ENCODE measurements around the gene EPHB1.

EPHB1 gene

GRCh38 chr3:134877788-134878187 lies 82.7 kb downstream of the EPHB1 start:
- H3K4me3 ChIP-seq (ENCODE audit: low read depth, low read length), result no peak overlapping the region

- no peak overlapping the region for H3K4me3 ChIP-seq (ENCODE audit: low read depth, low read length)
Measured at GRCh38 chr3:134879990-134880389, 84.9 kb downstream of the EPHB1 start.

GRCh38 chr3:134880431-134880830 lies 85.4 kb downstream of the EPHB1 start:
- H3K4me3 ChIP-seq (ENCODE audit: low read depth, low read length), result no peak overlapping the region

- no peak overlapping the region for H3K4me3 ChIP-seq (ENCODE audit: low read depth, low read length)
Measured at GRCh38 chr3:134881305-134881704, 86.2 kb downstream of the EPHB1 start.

GRCh38 chr3:134883697-134884385 lies 88.8 kb downstream of the EPHB1 start:
- no peak overlapping the region for H3K4me3 ChIP-seq (ENCODE audit: low read depth, low read length)

GRCh38 chr3:134885877-134886621 lies 91.0 kb downstream of the EPHB1 start:
- no peak overlapping the region for H3K4me3 ChIP-seq (ENCODE audit: low read depth, low read length)

- H3K4me3 ChIP-seq (ENCODE audit: low read depth, low read length), result no peak overlapping the region
Measured at GRCh38 chr3:134886991-134887390, 91.9 kb downstream of the EPHB1 start.

GRCh38 chr3:134887536-134887935 lies 92.5 kb downstream of the EPHB1 start:
- no peak overlapping the region for H3K4me3 ChIP-seq (ENCODE audit: low read depth, low read length)

- no peak overlapping the region for H3K4me3 ChIP-seq (ENCODE audit: low read depth, low read length)
Measured at GRCh38 chr3:134892326-134892725, 97.3 kb downstream of the EPHB1 start.

GRCh38 chr3:134892761-134893160 lies 97.7 kb downstream of the EPHB1 start:
- no peak overlapping the region for H3K4me3 ChIP-seq (ENCODE audit: low read depth, low read length)

GRCh38 chr3:134894533-134894932 lies 99.5 kb downstream of the EPHB1 start:
- H3K4me3 ChIP-seq (ENCODE audit: low read depth, low read length), result no peak overlapping the region

GRCh38 chr3:134895181-134895580 lies 100.1 kb downstream of the EPHB1 start:
- H3K4me3 ChIP-seq (ENCODE audit: low read depth, low read length), result no peak overlapping the region

GRCh38 chr3:134896141-134896540 lies 101.1 kb downstream of the EPHB1 start:
- H3K4me3 ChIP-seq (ENCODE audit: low read depth, low read length), result no peak overlapping the region

GRCh38 chr3:134896696-134897095 lies 101.6 kb downstream of the EPHB1 start:
- H3K4me3 ChIP-seq (ENCODE audit: low read depth, low read length), result no peak overlapping the region

- H3K4me3 ChIP-seq (ENCODE audit: low read depth, low read length), result no peak overlapping the region
Measured at GRCh38 chr3:134897391-134898141, 102.5 kb downstream of the EPHB1 start.

- no peak overlapping the region for H3K4me3 ChIP-seq (ENCODE audit: low read depth, low read length)
Measured at GRCh38 chr3:134898181-134898754, 103.2 kb downstream of the EPHB1 start.

- H3K4me3 ChIP-seq (ENCODE audit: low read depth, low read length), result no peak overlapping the region
Measured at GRCh38 chr3:134899786-134900185, 104.7 kb downstream of the EPHB1 start.

GRCh38 chr3:134900482-134900881 lies 105.4 kb downstream of the EPHB1 start:
- no peak overlapping the region for H3K4me3 ChIP-seq (ENCODE audit: low read depth, low read length)

- H3K4me3 ChIP-seq (ENCODE audit: low read depth, low read length), result no peak overlapping the region
Measured at GRCh38 chr3:134901461-134901860, 106.4 kb downstream of the EPHB1 start.

GRCh38 chr3:134903837-134904236 lies 108.8 kb downstream of the EPHB1 start:
- no peak overlapping the region for H3K4me3 ChIP-seq (ENCODE audit: low read depth, low read length)

GRCh38 chr3:134904241-134904771 lies 109.2 kb downstream of the EPHB1 start:
- no peak overlapping the region for H3K4me3 ChIP-seq (ENCODE audit: low read depth, low read length)
